SK-N-MC (cell line): ENCODE results near the gene RPL37A.

ENCODE experiments used
- EZH2 ChIP-seq: fragments of 200-600 bp; sonication (generic); IDR thresholded peaks from one replicate; pipeline ENCODE4 v1.6.1; 2017; ENCODE audit warnings: antibody characterized with exemption
- POLR2AphosphoS5 ChIP-seq: IDR thresholded peaks from 2 replicates; pipeline ENCODE4 v1.6.1; 2012; ENCODE audit warnings: mild to moderate bottlenecking, low read depth, low read length, borderline replicate concordance

GRCh38 chr2:216546641-216547403 lies 48.2 kb downstream of the RPL37A start:
- TF ChIP-seq EZH2 (no peak), POLR2AphosphoS5 (no peak)
